LoVo (cell line): ENCODE measurements around the gene RBMS1.

ENCODE experiments used
- DNase-seq: peaks from one replicate; pipeline ENCODE4 v3.0.0-alpha.2; 2016; ENCODE audit warnings: low spot score

The RBMS1 gene

DNA sequence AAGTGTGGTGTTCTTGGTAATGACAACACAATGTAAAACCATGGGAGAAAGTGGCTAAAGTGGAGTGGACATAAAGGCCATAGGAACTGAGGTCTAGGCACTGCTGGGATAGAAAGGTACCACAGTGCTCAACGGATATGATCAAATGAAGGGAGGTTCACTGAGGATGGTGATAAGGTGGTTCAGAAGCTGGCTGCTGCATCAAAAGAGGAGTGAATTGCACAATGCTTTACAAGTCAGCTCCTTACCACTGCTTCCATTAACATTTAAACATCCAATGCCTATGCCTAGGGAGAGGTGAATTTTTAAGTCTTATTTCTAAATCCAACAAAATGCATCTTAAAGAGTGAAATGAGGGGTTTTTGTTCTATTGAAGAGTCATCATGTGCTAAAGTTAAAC, 193.4 kb downstream of the RBMS1 start:
- DNase-seq, result no peak

DNA sequence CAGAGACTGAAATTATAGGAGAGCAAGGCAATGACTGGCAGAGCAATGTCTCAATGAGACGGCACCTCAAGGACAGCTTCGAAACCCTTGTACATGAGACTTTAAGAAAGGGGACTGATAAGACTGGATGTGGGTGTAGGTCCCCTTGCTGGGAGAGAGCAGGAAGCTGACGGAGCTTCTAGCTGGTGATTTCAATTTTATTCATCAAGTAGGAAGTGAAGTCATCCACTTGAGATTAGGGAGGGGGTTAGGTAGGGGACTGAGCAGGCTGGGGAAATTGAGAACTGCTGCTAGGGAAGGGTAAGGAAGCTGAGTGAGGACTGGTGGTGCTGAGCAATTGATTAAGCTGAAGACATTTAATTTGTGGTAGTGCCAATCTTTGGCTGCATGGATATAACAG, 194.1 kb downstream of the RBMS1 start:
- DNase-seq, result no peak

DNA sequence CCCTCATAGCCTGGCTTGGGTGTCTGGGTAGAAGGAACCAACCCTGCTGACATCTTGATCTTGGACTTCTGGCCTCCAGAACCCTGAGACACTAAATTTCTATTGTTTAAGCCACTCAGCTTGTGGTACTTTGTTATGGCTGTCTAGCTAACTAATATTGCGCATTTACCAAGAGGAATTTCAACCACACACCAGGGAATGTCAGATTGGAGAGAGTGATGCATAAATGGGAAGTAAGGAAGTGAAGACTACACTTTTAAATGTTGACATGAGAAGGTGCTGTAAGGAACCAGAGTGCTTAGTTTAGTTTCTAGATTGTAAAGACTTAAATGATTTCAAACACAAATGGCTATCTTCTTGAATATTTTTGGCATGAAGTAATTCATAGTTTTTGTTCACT, 194.6 kb downstream of the RBMS1 start:
- DNase-seq, result no peak

DNA sequence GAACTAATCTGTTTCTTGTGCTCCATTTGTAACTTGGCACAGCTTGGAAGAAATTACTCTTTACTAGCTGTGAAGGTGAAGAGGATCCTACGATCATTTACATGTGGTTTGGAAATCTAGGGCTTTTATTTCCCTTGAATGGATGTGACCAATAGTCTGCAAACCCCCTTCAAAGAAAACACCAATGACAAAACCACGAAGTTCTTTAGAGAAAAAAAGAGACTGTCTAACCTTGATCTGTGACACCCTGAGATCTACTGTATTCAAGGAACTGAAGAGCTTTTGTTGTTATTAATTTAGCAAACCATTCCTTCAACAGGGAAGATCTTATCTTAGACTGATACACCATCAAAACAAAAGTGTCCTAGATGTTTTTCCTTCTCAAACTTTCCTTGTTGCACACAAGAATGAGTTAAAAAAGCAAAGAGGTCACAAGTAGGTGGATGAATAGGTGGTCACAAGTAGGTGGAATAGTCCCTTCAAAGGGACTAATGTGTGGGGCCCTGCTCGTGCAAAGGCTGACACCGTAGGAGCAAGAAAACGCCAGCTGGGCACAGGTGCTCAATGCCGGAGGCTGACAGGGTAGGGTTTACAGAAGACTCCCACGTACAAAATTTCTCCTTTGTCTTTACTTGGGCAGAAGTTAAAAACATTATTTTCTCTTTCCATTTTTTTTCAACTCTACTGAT, 197.9 kb downstream of the RBMS1 start:
- no peak for DNase-seq

DNA sequence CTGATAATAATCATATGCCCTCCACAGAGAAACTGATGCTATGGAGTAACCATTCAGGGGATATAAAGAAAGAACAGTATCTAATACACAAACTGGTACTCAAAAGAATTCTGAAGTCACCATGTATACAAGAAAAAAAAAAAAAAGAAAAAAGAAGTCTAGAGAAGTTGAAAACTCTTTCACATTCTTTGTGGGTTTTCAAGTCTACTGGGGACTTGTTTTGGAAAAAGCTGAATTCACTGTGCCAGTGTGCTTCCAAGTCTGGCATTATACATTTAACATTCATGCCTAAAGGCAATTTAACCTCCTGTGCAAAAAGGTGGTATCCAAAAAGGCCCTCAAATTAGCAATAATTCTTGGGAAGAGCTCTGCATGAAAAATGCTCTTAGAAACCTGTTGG, 198.7 kb downstream of the RBMS1 start:
- DNase-seq, result no peak

DNA sequence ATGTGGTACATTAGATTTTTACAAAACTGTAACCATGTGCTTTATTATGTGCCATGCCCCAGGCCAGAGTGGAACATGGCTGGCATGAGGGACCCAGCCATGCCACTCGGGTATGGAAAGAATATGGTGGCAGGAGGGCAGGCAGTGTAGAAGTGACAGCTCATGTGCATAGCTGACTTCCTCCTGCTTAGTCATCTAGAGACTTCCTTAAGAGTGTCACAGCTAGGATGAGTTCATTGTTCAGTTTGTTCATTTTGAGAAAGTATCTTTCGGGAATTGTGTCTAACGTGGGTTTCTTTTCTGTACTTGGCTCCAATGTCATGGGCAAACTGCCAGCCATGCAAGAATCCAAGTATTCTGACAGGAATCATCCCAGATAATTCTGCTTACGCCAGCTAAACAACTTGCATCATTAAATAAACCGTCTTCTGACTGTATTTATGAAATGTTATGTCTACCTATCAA, 199.2 kb downstream of the RBMS1 start:
- DNase-seq, result no peak

DNA sequence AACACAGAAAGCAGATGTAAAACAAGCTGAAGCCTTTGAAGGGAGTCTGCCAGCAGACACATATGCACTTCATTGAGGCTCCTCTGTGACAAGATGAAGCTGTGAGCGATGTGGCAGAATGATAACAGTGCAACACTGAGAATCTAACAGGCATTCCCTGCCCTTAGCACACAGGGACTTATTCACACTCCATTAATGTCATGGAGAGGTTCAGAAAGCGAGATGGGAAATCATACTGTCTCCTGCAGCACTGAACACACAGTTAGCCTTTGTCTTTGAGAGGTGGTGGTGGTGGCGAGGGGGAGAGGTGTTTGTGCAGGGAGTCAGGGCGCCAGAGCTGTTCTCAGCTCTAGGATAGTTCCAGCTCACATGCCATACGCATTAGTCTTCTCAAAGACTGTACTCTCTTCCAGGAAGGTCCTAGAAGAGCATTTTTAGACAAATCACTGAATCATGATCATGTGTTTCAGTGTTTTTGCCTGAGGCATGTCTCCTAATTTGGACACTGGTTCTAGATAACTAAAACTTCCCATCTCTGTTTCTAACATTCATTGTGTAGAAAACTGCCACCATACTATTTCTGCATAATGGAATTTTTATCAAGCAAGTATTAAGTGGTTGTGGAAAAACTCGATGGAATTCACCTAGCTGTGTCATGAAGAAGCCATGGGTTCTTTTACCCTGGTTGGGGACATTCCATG, 200.1 kb downstream of the RBMS1 start:
- no peak for DNase-seq

DNA sequence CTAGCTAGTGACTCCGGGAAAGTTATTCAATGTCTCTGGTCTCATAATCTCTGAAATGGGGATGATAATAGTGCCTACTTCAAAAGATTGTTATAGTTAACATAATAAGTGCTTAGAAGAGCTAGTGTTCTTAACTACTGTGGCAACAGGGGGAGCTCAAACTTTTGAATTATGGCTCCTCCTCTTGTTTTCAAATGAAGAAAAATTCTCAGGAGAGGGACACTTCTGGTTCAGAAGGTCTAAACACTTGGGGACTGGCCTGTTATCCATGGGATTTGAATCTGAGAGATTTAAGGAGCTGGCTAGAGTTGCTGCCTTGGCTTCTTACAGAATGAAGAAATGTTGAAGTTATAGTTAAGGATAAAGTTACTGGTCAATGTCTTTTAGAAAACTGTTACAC, 201.4 kb downstream of the RBMS1 start:
- no peak for DNase-seq

DNA sequence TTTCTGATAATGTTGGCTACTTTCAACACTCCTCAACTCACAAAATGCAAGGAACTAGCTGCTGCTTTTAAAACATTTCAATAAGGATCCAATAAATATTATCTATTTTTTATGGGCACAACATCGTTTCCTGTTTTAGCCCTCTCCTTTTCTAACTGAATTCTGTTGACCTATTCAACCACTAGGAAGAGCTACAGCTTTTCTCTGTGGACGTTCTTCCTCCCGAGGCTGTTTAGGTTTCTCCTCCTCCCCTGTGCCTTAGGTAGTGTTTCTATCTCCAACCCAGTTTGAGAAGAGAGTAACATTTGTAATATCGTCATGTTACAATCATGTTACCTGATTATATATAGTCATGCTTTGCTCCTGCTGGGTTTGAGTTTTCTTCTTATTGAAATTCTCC, 202.2 kb downstream of the RBMS1 start:
- no peak for DNase-seq

DNA sequence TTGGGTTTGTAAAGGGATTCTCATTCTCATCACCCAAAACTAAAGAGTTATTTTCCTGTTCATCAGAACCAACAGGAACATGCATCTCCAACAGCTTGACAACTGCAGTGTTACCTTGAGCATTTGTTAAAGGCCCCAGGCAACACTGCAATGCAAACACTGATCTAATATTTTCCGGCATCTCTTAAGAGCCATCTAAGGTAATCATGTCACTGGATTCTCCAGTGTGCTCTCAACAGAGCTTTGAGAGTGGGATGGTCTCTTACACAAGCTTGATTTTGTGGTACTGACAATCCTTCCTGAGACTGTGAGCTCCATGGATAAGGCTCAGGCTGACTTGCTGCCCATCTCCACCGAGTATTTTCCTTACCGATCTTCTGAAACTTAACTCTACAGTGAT, 203.0 kb downstream of the RBMS1 start:
- DNase-seq, result no peak

DNA sequence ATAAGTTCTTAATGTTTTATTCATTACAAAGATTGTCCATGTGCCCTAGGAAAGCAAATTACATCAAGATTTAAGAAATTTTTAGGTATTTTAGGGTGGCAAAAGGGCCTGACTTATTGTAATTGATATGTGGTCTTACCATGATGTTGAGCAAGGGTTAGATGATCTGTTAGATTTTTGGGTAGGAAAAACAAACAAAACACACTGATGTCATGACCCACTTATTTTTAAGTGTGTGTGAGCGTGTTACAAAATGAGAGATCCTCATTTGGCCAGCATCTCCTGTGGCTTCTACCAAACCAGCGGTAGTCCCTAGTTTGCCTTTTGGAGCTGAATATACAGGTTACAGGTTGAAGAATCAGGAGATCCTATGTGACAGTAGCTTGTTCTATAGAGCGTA, 203.8 kb downstream of the RBMS1 start:
- DNase-seq, result no peak

DNA sequence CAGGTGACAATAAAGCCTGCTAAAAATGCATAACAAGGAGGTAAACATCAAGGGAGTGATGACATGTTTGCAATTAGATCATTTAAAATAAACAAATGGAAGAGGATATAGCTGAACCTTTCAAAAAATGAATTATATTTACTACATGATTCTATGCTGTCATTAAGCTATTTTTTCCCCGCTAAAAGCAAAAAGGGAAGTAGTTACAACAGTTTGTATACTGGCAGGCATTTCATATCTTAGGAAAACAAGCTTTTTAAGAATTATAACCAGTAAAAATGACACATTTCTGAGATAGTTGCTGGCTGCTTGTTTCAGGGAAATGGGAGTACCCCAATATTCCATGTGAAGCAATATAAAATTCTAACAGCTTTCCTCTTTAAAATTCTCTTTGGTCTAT, 204.5 kb downstream of the RBMS1 start:
- no peak for DNase-seq

DNA sequence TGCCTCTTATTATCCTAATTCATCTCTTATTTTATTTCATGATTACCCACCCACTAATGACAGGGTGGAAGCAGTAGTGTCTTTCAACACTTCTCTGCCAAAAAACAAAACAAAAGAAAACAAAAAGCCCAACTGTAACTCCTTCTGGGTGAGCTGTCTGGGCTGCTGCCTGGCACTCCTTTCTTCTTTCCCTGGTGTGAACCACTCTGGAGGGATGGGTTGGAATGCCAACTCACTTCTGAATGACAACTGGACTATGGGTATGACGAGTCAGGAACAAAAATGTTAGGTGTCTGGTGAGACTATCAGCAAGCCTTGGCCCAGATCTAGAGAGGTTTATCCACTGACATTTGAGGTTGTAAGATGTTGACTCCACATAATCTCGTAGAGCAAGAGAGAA, 205.3 kb downstream of the RBMS1 start:
- DNase-seq, result no peak

DNA sequence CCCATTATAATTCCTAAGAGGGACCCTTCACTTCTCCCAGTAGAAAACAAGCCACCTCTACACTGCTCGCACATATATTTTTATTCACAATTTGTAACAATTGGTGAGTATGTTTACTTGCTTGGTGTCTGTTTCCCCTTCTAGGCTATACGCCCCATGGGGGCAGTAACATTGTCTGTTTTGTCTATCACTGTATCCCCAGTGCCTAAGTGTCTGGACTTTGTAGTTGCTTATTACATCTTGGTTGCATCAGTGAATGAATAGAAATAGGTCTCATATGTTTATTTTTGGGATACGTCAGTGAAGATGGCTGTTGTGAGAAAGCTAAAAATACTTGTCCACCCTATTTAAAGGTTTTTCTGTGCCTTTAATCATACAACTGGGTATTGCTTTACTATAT, 206.1 kb downstream of the RBMS1 start:
- DNase-seq, result no peak

DNA sequence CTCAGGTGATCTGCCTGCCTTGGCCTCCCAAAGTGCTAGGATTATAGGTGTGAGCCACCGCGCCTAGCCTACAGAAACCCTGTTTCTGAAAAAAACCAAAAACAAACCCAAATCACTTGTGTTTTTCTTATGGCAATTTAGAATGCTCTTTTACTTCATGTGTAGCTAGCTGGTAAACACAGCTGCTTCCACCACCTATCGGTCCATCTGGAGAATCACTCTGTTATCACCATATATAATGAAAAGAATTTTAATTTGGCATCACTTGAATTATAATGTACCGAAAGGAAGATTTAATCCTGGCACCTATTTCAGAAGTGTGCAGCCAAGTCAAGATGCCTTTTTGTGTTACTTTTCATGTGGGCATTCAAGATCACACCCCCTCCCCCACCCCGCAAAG, 207.1 kb downstream of the RBMS1 start:
- no peak for DNase-seq

DNA sequence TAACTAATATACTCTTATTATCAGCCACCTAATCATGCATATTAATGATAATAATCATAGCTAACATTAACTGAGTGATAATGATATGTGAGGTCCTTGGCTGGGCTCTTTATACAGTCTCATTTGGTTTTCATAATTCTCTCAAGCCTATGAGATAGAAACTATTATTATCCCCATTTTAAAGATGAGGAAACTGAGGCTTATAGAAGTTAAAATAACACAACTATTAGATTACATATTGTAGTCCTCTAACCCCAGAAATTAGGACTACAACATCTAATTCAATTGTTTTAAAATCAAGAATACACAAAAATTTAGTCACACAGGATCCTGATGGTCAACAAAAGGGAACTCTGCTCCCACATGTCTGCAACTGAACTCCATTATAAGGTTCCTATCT, 209.9 kb downstream of the RBMS1 start:
- DNase-seq, result no peak

DNA sequence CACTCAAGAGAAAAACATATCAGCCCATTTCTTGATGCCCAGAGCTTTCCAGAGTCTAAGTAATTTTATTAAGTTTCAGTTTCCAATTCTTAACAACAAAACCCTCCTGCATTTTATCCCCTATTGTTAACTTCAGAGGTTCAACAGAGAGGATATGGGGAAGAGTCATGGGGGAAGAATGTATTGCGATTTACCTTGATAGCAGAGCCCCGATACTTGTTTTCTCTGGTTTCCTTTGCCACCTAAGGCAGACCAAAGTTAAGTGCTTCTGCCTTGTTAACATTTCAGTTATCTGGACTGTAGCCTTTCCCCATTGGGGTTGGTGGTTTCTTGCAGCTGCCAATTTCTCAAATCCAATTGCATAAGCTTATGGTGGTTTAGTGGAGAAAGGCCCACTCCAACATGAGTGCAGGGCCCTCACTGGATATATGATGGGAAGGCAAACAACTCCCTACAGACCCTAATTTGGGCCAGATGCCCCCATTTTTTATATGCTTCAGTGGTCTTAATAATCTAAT, 211.5 kb downstream of the RBMS1 start:
- DNase-seq, result no peak

DNA sequence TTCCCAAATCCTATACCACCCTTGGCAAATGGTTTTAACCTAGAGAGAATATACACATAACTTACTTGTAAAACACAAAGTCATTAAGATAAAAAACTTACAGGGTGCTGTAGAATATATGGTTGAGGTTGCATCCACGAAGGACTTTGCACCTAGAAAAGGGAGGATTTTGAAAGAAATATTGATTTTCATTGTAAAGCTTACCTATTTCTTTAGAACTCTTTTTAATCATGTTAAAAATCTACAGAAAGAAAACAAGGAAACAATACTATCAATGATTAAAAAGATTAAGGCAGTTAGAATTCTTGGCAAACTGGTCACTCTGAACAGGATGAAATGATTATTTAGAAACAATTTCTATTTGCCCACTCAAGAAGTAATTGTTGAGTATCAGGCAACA, 212.4 kb downstream of the RBMS1 start:
- no peak for DNase-seq

DNA sequence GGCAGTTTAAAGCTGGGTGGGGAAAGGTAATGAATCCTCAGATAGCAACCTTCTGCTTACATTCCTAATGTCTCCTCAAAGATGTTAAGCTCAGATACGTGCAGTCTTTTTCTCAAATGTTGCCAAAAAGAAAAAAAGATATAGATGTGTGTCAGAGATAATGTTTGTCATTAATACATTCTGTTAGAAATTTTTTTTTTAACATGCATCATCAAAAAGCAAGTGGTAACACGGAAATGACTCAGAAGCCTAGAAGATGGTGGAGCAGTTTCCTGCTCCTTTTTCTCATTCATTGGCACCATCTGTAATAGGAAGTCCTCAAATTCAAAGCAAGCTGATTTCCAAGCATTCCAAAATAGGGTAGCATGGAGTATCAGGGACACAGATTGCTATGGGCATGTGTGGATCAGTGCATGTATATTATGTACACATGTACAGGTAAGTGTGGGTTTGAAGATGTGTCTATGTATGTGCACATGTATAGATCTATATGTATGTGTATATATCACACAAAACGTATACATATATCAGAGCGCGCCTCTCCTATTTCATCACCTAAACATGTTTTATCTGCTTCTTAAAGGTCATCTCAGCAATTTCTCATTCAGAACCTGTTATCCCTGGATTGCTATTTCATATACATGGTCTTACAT, 213.7 kb downstream of the RBMS1 start:
- DNase-seq, result no peak

DNA sequence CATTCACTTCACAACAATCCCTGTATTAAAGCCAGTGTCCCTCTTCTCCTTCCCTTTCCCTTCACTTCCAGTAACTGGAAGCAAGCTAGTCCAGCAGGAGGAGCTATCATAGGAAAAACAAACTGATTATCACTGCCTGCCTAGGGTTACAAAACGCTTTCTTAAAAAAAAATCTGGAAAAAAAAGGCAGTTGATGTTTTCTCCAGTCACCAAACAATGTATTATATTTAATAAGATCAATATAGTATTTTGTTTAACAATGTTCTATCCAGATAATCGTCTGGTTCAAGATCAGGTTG, 214.8 kb downstream of the RBMS1 start:
- no peak for DNase-seq

DNA sequence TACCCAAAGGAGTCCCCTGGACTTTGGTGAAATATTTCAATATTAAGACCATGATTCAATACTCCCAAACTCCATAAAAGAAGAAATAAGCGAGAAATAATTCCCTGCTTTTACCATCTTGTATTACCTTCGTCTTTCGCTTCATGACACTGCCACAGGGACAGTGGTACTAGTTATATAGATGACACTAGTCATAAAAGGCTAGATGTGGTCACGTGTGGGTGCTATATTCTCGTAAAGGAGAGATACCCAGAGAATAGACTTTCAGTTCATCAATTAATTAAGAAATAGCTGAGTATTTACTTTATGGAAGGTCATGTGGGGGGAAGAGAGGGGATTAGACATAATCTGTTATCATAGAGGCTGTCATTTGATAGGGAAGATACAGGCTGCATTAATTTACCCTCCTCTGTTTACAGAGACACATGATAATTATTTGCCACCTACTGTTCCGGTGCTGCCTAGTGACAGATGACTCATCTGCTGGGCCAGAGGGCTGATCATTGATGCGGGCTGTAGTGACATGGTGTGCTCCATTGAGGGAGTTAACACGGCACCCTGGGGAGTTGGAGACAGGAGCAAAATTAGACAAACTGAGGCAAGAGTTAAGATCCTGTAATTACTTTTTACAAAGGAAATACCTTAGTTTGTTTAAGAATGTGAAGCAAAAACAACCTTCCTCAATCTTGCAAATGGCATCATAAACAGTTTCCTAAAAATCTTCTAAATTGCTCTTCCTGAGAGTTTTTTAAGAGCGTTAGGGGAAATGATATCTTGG, 215.3 kb downstream of the RBMS1 start:
- no peak for DNase-seq

DNA sequence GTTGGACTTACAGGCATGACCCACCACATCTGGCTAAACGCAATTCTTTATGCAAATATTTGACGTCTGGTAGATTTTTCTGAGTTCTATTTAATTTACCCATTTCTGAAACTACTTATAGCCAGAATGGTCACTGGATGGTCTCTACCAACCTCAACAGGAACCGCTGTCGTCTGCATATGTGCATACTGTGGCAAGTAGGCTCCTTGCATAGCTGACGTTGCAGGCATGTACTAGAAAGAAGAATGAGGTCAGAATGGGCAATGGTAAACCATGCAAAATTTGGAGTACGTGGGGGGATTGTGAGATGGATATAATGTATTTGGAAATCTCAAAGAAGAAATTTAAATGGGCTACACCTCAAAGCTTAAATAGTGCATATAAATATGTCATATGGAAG, 216.5 kb downstream of the RBMS1 start:
- no peak for DNase-seq

DNA sequence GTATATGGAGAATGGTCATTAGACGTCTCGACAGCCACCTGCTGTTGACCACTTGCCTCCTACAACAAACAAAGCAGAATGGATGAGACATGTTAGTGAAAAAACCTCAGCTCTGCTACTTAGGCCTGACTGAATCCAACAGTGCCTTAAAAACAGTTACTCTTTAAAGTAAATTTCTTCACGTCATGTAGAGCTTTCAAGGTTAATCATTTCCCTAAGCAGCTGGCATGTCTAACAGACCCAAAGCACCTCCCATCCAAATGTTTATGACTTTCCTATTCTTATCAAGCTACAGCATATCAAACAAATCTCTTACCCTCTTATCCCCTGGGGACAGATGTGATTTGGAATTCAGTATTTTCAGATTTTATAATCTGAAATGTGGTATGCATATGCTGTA, 218.0 kb downstream of the RBMS1 start:
- no peak for DNase-seq
